K562 (cell line): ENCODE measurements around the gene SLC24A3. TPM values are rescaled to one million over a fixed set of nuclear protein-coding genes. Genes with fewer than 3 reads are reported as not detected.

Source experiments
- ATAC-seq: fragments of 200-7000 bp; cut with Tn5 transposase; 3 replicates; pipeline ENCODE4 v1.9.1; 2020; ENCODE audit warnings: moderate library complexity
- BruUV-seq: library from RNA; stranded (reverse); fragments of 400-500 nt; replicated peaks from 2 replicates; lab custom pipeline; 2021; lab: Mats Ljungman, UMichigan
- CTCF ChIA-PET: fragments of 300-600 bp; formaldehyde crosslinking; extraction: SDS; loops from one replicate; lab custom pipeline; 2021; ENCODE audit warnings: low intra/inter-chr PET ratio; lab: Yijun Ruan, JAX
- POLR2A ChIA-PET: fragments of 300-600, 350-650 bp; sonication (Branson Sonifier 250); formaldehyde crosslinking; extraction: SDS; loops from one replicate; lab custom pipeline; 2021; ENCODE audit warnings: antibody characterized with exemption, inconsistent platforms; lab: Yijun Ruan, JAX
- DNase-seq, 4 experiments: peaks; one replicate each; pipeline versions ENCODE4 v3.0.0 to v3.0.0-alpha.2; 2011 to 2018; ENCODE audit warnings: low spot score in 3 of 4, mixed read lengths in 3 of 4; ENCODE audit errors: extremely low read depth in 1 of 4
- FAIRE-seq: peaks from 2 replicates; lab custom pipeline; 2011; peaks lifted over from hg19 to GRCh38; lab: Jason Lieb, UNC
- H2AFZ ChIP-seq: 2 replicates; pipeline ENCODE4 v1.6.0; 2011; ENCODE audit warnings: low read depth, low read length, control low read depth, inconsistent platforms
- H3K27ac ChIP-seq: fragments of 200-600 bp; 3 replicates; pipeline ENCODE4 v1.8.0; 2011; ENCODE audit warnings: low read depth, mild to moderate bottlenecking, control low read depth, inconsistent platforms, low read length, moderate library complexity, mixed read lengths; ENCODE audit errors: extremely low read depth
- H3K27me3 ChIP-seq, 2 experiments: fragments of 300-600 bp in 1 of 2; 2 replicates in 1 of 2; 3 replicates in 1 of 2; pipeline versions ENCODE4 v1.6.0 to v1.8.0; 2011; ENCODE audit warnings: inconsistent platforms in 2 of 2, low read length in 2 of 2, mild to moderate bottlenecking in 1 of 2, mixed read lengths in 1 of 2, moderate library complexity in 1 of 2; ENCODE audit not compliant: control insufficient read depth in 2 of 2, insufficient read depth in 2 of 2
- H3K36me3 ChIP-seq: fragments of 300-600 bp; 3 replicates; pipeline ENCODE4 v1.8.0; 2011; ENCODE audit warnings: mild to moderate bottlenecking, low read length, inconsistent platforms; ENCODE audit not compliant: control insufficient read depth, insufficient read depth
- H3K4me1 ChIP-seq, 2 experiments: fragments of 200-600 bp in 1 of 2; replicated peaks in 1 of 2; 2 replicates in 1 of 2; 3 replicates in 1 of 2; pipeline versions ENCODE4 v1.5.1 to v1.8.0; 2011; ENCODE audit warnings: inconsistent platforms in 2 of 2, low read length in 2 of 2, mild to moderate bottlenecking in 1 of 2, mixed read lengths in 1 of 2, moderate library complexity in 1 of 2; ENCODE audit not compliant: control insufficient read depth in 2 of 2, insufficient read depth in 2 of 2
- H3K4me2 ChIP-seq: 2 replicates; pipeline ENCODE4 v1.6.1; 2011; ENCODE audit warnings: low read length, control low read depth, inconsistent platforms, mixed read lengths; ENCODE audit not compliant: insufficient read depth
- H3K4me3 ChIP-seq: fragments of 200-600 bp; sonication (generic), shearing (Covaris generic); 2 replicates; pipeline ENCODE4 v1.5.1; 2016; ENCODE audit warnings: control low read depth, inconsistent platforms
- H3K79me2 ChIP-seq: fragments of 200-600 bp; 3 replicates; pipeline ENCODE4 v1.8.0; 2011; ENCODE audit warnings: low read length, inconsistent platforms; ENCODE audit not compliant: control insufficient read depth, insufficient read depth
- H3K9ac ChIP-seq, 2 experiments: 2 replicates each; pipeline versions ENCODE4 v1.6.0 to v1.6.1; 2011; ENCODE audit warnings: low read depth in 2 of 2, low read length in 2 of 2, control low read depth in 1 of 2, inconsistent platforms in 1 of 2, mild to moderate bottlenecking in 1 of 2, mixed read lengths in 1 of 2; ENCODE audit not compliant: insufficient read depth in 1 of 2
- H3K9me1 ChIP-seq: one replicate; pipeline ENCODE4 v1.6.0; 2011; ENCODE audit warnings: inconsistent platforms, mild to moderate bottlenecking, low read length, moderate library complexity; ENCODE audit not compliant: control insufficient read depth, insufficient read depth
- H3K9me3 ChIP-seq: replicated peaks from 2 replicates; pipeline ENCODE4 v1.5.1; 2011; ENCODE audit warnings: low read depth, low read length, inconsistent platforms; ENCODE audit not compliant: control insufficient read depth, insufficient read depth
- H4K20me1 ChIP-seq: replicated peaks from 2 replicates; pipeline ENCODE4 v1.6.1; 2011; ENCODE audit warnings: low read length, inconsistent platforms, mixed read lengths; ENCODE audit not compliant: control insufficient read depth, insufficient read depth
- HDAC6 ChIP-seq: IDR thresholded peaks from 2 replicates; pipeline ENCODE4 v1.6.1; 2012; ENCODE audit warnings: low read depth, mild to moderate bottlenecking, control low read depth, inconsistent platforms, low read length, moderate library complexity
- ILK ChIP-seq: fragments of 450-650 bp; IDR thresholded peaks from 2 replicates; pipeline ENCODE4 v1.6.1; 2016; ENCODE audit warnings: missing genetic modification characterization, low read depth, mild to moderate bottlenecking, missing compliant biosample characterization, moderate library complexity, borderline replicate concordance
- NR2C1 ChIP-seq, 2 experiments: fragments of 450-650 bp; IDR thresholded peaks; 2 replicates each; pipeline ENCODE4 v1.6.1; 2017; ENCODE audit warnings: mild to moderate bottlenecking in 2 of 2, antibody characterized with exemption in 1 of 2, inconsistent platforms in 1 of 2, missing compliant biosample characterization in 1 of 2, missing genetic modification characterization in 1 of 2
- WGBS: fragments of 100-300 bp; shearing (Covaris generic); methylation state at CpG from one replicate; pipeline ENCODE4 v1.1.6; 2016; ENCODE audit warnings: low coverage, mixed read lengths; ENCODE audit not compliant: insufficient coverage; ENCODE audit errors: missing lambda C conversion rate; 5-methylcytosine and 5-hydroxymethylcytosine counted together
- in situ Hi-C: fragments of 300-500 bp; cut with MboI; formaldehyde crosslinking; loops from 4 replicates; pipeline ENCODE4 v1.15.0; 2018; ENCODE audit warnings: inconsistent platforms, mixed read lengths
- intact Hi-C: fragments of 100-400 bp; cut with micrococcal nuclease; formaldehyde crosslinking; loops from 2 replicates; pipeline ENCODE4 v1.14.2; 2022
- polyA plus RNA-seq, 8 experiments: library from polyadenylated mRNA; depleted of rRNA in 4 of 8; stranded (reverse) in 5 of 8; unstranded in 3 of 8; fragments of >200 nt; fragmentation: Nextera tagmentation in 2 of 8; fragmentation: Illumina TruSeq in 1 of 8; extraction: Ambion mirVana in 2 of 8; extraction: Trizol in 1 of 8; gene quantifications; 2 replicates each; pipeline versions ENCODE4 v1.2.1 to v1.2.3, GENCODE V29; 2011 to 2014; ENCODE audit warnings: inconsistent platforms in 1 of 8, missing spikeins in 1 of 8
- total RNA-seq, 7 experiments: library from RNA; depleted of rRNA in 6 of 7; stranded (reverse); fragments of >200 nt in 6 of 7; fragmentation: Illumina TruSeq in 2 of 7; extraction: Trizol in 2 of 7; gene quantifications; 2 replicates each; pipeline versions ENCODE4 v1.2.1 to v1.2.3, GENCODE V29; 2011 to 2021; ENCODE audit warnings: low replicate concordance in 1 of 7
- TF ChIP-seq, protein P1 (sequence below): fragments of 450-650 bp; conservative IDR thresholded peaks from 2 replicates; pipeline ENCODE4 v1.6.1; 2016; ENCODE audit warnings: missing genetic modification characterization, low read depth, mild to moderate bottlenecking, missing compliant biosample characterization, moderate library complexity

SLC24A3 gene
- total and polyA plus RNA-seq, 9 of the 15 experiments (the other 6 are each of a cell fraction or from before 2014, with no cell fraction given): not detected

DNA sequence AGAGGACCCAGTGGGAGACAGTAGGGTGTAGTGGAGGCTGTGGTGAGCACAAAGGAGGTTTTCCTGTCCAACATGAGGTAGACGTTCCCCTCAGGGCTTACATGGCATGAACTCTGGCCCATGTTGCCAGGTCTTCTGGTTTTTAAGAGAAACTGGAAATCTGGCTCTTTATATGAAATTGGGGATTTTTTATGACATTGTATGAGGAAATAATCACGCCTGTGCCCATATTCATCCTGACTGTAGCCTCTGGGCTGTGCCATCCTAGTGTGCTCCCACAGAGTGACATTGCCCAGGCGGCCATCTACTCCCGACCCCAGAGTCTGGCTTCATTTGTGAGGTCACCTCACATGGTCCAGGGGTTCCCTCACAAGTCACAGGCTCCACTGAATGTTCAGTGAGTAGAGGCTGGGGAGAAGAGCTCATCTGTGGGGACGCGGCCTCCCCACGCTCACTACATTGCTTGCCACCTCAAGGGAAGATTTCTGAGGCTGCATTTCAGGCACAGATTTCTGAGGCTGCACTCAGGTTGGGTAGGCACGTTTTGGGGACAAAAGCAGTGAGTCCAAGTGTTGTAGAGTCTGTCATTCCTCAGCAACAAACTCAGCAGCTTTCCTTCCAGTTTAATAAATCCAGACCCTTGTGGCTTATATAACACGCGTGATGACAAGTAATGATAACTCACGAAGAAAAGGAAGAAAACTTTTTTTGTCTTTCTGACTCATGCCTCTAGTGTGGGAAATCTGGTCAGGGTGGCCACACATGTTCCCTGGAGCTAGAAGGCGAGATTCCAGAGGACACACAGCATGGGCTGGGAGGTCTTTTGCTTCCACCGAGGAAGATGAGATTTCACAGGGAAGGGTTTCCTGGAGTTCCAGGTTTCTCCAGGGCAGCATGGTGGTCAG is 41.7 kb downstream of the SLC24A3 start:
- no peak overlapping the region for H3K9ac ChIP-seq
- WGBS: 2% methylated on average over 9 of the region's 13 CpGs
- BruUV-seq: no TSS peak
- no peak overlapping the region for H3K4me2 ChIP-seq
- CTCF ChIA-PET: no interaction called here
- H3K4me3 ChIP-seq: no peak overlapping the region
- H3K27ac ChIP-seq: no peak overlapping the region
- FAIRE-seq (no peak), ATAC-seq (no peak), DNase-seq (no peak)
- no peaks in the 10 kb centered on the region for H3K27me3 ChIP-seq
- in situ Hi-C loops: no loop called here
- no peak overlapping the region for H2AFZ ChIP-seq
- intact Hi-C loops: no loop called here
- no peaks in the 10 kb centered on the region for H3K9me1 ChIP-seq
- no peaks in the 10 kb centered on the region; the same call in 1 of the 2 replicates for H4K20me1 ChIP-seq
- H3K4me1 ChIP-seq: no peaks in the 10 kb centered on the region
- H3K36me3 ChIP-seq: no peaks in the 10 kb centered on the region
- no peak for TF ChIP-seq ILK (tag)
- TF ChIP-seq HDAC6: no peak
- TF ChIP-seq, protein P1, sequence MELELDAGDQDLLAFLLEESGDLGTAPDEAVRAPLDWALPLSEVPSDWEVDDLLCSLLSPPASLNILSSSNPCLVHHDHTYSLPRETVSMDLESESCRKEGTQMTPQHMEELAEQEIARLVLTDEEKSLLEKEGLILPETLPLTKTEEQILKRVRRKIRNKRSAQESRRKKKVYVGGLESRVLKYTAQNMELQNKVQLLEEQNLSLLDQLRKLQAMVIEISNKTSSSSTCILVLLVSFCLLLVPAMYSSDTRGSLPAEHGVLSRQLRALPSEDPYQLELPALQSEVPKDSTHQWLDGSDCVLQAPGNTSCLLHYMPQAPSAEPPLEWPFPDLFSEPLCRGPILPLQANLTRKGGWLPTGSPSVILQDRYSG (tag): no peak
- no peak for TF ChIP-seq NR2C1 (IDR thresholded peaks at IDR 0.05)
- TF ChIP-seq NR2C1 (tag; IDR thresholded peaks at IDR 0.05): no peak
- POLR2A ChIA-PET: no interaction called here
- H3K9me3 ChIP-seq: no peaks in the 10 kb centered on the region
- no peaks in the 10 kb centered on the region for H3K79me2 ChIP-seq
